Cerebellar nuclear complex (tissue), 1 donor: ENCODE measurements around the gene XPNPEP3.

ENCODE experiments used
- DNase-seq, 2 experiments: peaks; one replicate each; lab custom pipeline; 2025; lab: John Stamatoyannopoulos, UW

XPNPEP3 gene

DNA sequence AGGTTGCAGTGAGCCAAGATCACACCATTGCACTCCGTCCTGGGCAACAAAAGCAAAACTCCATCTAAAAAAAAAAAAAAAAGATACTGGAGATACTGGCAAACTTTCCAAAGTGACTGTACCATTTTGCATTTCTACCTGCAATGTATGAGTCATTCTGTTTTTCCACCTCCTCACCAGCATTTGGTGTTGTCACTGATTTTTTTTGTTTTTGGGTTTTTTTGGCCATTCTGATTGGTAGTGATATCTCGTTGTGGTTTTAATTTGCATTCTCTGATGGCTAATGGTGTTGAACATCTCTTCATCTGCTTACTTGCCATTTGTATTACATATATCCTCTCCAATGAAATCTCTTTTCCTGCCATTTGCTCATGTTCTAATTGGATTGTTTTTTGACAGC, 82.3 kb downstream of the XPNPEP3 start:
- DNase-seq, result no peak

GRCh38 chr22:40950962-40951794, 94.2 kb downstream of the XPNPEP3 start, which contains the start of gene RBX1:
Gene RBX1 (plus strand): TSS chr22:40951378. CDS start chr22:40951399, 21 bp downstream.
- DNase-seq, result peak; percentile 67 to 92

DNA sequence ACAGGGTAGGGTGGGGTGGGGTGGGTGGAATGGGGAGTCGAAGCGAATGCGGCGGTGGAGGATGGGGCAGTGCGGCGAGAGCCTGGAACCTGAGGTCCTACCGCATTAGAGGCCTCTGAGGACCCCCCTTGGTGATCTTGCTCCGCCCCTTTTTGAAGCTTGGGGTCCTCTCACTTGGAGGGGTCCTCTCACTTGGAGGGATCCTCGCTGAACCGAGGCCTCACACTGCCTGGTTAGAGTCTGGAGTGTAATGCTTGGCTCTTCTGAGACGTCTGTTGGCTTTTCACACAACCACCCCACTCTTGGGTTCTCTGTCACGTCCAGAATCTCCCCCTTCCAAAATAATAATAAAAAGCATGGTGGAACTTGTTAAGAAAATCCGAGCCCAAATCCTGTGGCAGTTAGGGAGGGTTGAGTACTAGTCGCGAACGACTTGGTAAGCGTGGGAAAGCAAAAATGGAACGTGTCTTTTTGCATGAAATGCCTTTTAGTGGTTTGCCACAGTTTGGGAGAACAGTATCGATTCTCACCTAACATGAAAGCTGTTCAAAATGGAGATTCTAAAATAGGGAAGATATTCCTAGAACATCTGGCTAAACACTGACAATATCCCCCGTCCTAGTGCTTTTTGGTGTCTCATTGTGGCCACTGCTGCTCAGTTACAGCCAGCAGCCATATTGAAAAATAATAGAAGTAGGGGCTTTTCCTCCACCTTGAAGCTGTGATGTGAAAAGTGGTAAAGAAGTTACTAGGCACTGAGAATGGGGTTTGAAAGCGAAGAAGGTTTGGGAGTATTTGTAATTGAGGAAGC, 95.1 kb downstream of the XPNPEP3 start:
- DNase-seq, result peak in 1 of 2 experiments; percentile 39

- no peak for DNase-seq
Measured at GRCh38 chr22:40953471-40953870, 96.5 kb downstream of the XPNPEP3 start.

- DNase-seq, result no peak
Measured at GRCh38 chr22:40954113-40954512, 97.2 kb downstream of the XPNPEP3 start.

GRCh38 chr22:40955571-40955970, 98.6 kb downstream of the XPNPEP3 start:
- DNase-seq, result no peak

DNA sequence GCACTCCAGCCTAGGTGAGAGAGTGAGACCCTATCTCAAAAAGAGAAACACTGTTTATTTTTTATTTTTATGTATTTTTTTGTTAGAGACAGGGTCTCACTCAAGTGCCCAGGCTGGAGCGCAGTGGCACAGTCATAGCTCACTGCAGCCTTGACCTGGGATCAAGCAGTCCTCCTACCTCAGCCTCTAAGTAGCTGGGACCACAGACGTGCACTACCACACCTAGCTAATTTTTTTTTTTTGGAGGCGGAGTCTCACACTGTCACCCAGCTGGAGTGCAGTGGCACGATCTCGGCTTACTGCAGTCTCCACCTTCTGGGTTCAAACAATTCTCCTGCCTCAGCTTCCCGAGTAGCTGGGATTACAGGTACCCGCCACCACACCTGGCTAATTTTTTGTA, 100.7 kb downstream of the XPNPEP3 start:
- DNase-seq, result no peak

DNA sequence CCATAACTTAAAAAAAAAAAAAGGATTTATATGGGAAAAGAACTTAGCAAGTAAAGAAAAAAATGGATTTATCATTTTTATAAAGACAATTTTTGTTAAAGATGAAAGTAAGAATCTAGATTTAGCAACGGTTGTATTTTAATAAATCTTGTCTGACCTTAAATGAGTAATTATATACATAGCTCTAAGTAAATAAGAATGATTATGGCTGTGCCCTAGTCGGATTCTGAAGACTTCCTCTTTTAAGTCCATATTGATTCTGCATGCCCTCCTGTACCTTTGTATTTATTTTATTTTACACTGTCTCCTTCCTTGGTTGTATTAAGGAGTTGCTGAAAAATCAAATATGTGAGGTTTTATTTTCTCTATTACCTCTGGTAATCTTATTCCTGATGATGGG, 101.4 kb downstream of the XPNPEP3 start:
- no peak for DNase-seq

DNA sequence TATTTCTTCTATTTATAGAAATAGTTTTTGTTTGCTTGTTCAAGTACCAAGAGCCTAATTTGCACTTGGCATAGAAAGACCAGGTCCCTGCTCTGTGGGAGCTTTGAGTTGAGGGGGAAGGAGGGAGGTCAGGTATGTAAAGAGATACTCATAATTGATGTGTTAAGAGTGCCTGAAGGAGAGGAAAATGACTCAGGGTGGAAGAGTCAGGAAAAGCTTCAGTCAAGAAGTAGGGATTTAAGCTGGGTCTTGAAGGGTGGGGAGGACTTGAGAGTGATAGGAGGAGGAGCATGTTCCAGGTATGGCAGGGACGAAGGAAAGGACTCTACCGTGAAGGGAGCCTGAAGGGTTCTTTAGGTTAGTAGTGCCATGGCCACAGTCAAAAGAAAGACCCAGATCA, 103.2 kb downstream of the XPNPEP3 start:
- DNase-seq, result no peak

GRCh38 chr22:40965936-40966725, 109.2 kb downstream of the XPNPEP3 start:
- no peak for DNase-seq

- no peak for DNase-seq
Measured at GRCh38 chr22:40966726-40967085, 109.8 kb downstream of the XPNPEP3 start.

- no peak for DNase-seq
Measured at GRCh38 chr22:40967111-40967760, 110.3 kb downstream of the XPNPEP3 start.

- no peak for DNase-seq
Measured at GRCh38 chr22:40972587-40972986, 115.6 kb downstream of the XPNPEP3 start.

- DNase-seq, result no peak
Measured at GRCh38 chr22:40973144-40973543, 116.2 kb downstream of the XPNPEP3 start.

GRCh38 chr22:40975366-40975765, 118.4 kb downstream of the XPNPEP3 start:
- DNase-seq, result no peak

GRCh38 chr22:40976866-40977700, 120.1 kb downstream of the XPNPEP3 start:
- no peak for DNase-seq

DNA sequence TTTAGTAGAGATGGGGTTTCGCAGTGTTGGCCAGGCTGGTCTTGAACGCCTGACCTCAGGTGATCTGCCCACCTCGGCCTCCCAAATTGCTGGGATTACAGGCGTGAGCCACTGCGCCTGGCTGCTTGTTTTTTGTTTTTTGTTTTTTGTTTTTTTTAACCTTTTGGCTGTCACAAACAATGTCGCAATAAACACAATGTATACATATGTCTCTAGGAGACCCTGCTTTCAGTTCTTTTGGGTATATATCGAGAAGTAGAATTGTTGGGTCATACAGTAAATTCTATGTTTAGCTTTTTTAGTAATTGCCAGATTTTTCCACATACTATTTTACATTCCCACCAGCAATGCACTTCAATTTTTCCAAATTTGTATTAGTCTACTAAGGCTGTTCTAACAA, 122.2 kb downstream of the XPNPEP3 start:
- no peak for DNase-seq

- no peak for DNase-seq
Measured at GRCh38 chr22:40979871-40980270, 122.9 kb downstream of the XPNPEP3 start.
